GM12892 (cell line): ENCODE results near the gene WDR27.

Source experiments
- DNase-seq: peaks from one replicate; pipeline ENCODE4 v3.0.0; 2011; ENCODE audit not compliant: insufficient read length
- FAIRE-seq: peaks from 2 replicates; lab custom pipeline; 2011; peaks lifted over from hg19 to GRCh38; lab: Jason Lieb, UNC
- POLR2A ChIP-seq: IDR thresholded peaks from 2 replicates; pipeline ENCODE4 v1.6.1; 2011; ENCODE audit warnings: low read depth, low read length, control low read depth
- POLR2AphosphoS5 ChIP-seq: IDR thresholded peaks from 2 replicates; pipeline ENCODE4 v1.6.1; 2011; ENCODE audit warnings: low read depth, low read length, control low read depth
- TAF1 ChIP-seq: IDR thresholded peaks from 2 replicates; pipeline ENCODE4 v1.6.1; 2011; ENCODE audit warnings: low read depth, mild to moderate bottlenecking, control low read depth, low read length, borderline replicate concordance

WDR27 gene

DNA sequence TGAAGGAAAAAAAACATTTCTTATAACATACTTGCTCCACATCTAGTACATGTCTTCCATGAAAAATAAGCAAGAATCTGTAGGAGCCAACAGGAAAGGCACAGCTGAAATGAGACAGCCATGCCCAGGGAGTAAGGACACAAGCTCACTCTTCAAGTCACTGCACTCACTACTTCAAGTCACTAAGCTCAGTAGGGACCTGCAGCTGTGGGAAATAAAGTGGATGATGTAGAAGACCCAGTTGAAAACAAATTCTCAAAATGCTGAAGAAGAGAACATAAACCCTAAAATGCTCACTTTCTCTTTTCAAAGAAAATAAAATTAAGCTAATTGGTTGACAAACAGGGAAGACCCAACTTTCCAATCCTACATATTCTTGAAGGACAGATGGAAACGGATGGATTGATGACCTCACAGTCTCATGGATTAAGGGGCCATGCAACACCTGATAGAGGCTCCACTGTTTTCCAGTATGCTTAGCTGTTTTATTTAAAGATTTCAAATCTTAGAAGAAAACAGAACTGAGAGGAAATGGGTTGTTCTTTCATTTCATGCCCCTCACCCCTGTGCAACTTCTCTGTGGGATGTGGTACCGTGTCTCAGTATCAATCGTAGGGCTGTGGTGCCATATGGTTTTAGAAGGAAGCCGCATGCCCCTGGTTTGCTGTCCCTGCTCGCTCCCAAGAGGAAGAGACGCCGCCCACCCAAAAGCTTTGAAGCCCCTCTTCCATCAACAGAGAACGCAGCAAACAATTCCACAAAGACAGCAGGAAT lies 133.3 kb downstream of the WDR27 start:
- no peak for TF ChIP-seq POLR2AphosphoS5
- TF ChIP-seq TAF1 = no peak
- DNase-seq (no peak), FAIRE-seq (no peak)

DNA sequence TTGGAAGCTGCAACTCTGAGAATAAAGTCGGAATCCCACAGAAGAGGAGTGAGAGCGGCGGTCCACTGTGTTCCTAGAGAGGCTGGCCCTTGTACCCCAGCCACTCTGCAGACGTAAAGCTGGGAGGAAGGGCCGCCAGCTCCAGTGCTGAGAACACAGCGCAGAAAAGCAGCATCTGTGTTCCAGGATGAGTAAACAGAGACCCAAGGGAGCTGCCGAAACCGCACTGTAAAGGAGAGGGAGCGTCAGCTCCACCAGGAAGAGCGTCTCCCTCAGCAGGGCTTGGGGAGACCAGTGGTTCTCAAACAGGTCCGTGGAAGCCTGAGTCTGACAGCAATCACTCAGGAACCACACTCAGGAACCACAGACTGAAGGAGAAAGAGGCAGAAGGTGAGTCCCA lies 134.0 kb downstream of the WDR27 start:
- TF ChIP-seq POLR2A = no peak
- TF ChIP-seq POLR2AphosphoS5 = no peak
- TF ChIP-seq TAF1 = no peak
- DNase-seq (no peak), FAIRE-seq (no peak)

DNA sequence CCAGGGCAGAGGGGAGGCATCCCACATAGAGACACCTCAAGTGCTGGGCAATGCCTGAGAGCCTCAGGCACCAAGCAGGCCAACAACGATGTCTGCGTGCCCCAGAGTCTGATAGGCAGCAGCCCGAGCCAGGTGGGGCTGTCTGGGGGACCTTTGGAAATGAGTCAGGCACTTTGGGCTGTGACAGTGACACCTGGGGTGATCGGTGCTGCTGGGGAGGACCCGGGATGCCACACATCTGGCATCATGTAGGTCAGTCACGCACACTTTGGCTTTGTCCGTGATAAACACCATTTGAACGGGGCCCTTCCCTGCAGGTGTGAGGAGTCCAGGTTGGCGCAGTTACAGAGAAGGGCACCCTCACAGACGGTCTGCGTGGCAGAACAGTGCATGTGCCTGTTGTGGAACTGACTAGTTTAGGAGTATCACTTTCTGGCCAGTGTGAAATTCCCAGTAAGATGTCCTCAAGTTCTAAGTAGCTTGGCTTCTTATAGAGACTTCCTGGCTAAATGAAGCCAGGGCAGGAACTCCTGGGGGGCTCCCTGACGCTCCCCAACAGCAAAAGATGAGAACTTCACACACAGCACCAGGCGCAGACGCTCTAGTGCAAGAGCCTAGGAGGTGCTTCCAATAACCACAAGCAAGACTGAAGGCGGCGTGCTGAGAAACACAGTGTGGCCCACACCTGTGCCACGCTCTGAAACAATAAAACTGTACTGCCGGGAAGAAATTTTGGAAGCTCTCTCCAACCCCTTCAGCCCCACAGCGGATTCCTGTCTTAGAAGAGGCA lies 134.7 kb downstream of the WDR27 start:
- TF ChIP-seq POLR2AphosphoS5 (no peak), TAF1 (no peak), POLR2A (no peak)
- no peak for FAIRE-seq
- DNase-seq = no peak

DNA sequence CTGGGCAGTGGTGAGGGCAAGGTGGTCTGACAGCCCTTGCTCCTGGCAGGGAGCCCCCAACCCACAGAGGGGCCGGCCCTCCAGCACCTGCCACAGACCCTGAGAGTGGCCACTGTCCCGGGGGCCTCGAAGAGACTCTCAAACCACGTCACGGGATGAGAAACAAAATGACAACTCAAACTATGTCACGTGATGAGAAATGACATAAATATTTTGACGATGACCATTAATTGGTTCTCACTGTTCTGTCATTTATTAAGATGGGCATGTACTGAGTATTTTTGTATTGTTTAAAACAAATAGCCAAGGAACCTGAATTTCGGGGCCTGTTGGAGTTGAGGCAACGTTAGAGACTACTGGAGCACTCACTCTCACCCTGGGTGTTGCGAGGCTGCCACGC lies 135.5 kb downstream of the WDR27 start:
- TF ChIP-seq TAF1 = no peak
- TF ChIP-seq POLR2AphosphoS5 = no peak
- TF ChIP-seq POLR2A = no peak
- DNase-seq (no peak), FAIRE-seq (no peak)

DNA sequence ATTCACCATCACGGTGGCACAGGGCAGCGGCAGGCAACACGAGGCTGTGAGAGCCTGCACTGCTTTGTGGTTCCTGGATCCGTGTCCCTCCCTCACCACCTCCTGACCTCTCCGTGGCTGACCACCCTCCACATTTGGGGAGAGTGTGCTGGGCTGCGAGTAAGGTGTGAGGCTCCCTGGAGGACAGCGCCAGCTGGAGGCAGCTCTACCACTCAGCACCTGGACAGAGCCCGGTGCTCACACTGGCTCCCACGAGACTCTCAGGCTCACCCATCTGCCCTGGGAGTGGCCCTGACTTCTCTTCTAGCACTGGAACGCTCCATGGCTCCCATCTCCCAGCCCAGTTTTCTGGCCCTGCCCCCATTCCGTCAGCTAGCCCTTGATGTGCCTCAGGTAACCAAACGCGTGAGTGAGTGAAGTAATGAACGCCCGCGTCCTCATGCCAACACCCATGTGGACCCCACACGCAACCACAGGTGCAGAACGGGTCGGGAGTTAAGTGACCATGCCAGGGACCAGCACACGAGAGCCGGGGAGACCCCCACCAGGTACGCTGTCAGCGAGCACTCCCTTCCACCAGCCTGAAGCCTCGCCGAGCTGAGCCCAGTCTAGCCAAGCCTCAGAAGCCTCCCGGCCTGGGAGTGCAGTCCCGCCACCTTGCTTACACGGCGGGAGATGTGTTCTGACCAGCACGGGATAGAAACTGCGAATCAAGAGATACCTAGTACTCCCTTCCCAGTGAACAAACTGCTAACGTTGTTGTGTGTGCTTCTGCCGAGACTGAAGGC lies 137.2 kb downstream of the WDR27 start:
- DNase-seq (no peak), FAIRE-seq (no peak)
- TF ChIP-seq TAF1 (no peak), POLR2A (no peak), POLR2AphosphoS5 (no peak)

DNA sequence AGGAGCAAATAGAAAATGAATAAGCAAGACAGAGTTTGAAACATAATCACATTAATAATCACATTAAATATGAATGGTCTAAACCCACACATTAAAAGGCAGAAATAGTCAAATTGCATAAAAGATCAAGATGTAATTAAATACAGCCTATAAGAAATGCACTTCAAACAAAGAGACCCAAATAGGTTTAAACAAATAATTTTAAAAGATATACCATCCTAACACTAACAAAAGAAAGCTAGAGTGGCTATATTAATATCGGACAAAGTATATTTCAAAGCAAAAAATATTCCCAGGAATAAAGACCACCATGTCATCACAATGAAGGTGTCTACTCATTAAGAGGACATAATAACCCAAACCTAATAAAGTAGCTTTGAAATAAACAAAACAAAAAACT lies 140.2 kb downstream of the WDR27 start:
- TF ChIP-seq POLR2A (no peak), TAF1 (no peak), POLR2AphosphoS5 (no peak)
- FAIRE-seq (no peak), DNase-seq (no peak)

DNA sequence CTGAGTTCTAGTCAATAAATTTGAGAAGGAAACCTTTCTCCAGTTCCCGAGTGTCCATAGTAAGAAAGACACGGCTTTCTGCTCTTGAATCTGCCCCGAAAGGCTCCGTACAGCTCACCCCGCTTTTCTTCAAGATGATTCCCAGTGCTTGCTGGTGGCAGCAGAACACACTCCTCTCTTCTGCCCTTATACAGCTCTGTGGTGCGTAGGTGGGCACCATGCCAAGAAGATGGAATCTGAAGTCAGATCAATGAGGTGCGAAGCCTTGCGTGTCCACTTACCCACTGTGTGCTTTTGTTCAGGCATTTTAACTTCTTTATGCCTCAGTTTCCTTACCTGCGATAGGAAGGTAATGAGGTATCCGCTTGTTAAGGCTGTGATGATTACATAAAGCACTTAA lies 142.2 kb downstream of the WDR27 start:
- no peak for TF ChIP-seq TAF1
- no peak for TF ChIP-seq POLR2A
- no peak for TF ChIP-seq POLR2AphosphoS5
- DNase-seq = no peak
- no peak for FAIRE-seq

DNA sequence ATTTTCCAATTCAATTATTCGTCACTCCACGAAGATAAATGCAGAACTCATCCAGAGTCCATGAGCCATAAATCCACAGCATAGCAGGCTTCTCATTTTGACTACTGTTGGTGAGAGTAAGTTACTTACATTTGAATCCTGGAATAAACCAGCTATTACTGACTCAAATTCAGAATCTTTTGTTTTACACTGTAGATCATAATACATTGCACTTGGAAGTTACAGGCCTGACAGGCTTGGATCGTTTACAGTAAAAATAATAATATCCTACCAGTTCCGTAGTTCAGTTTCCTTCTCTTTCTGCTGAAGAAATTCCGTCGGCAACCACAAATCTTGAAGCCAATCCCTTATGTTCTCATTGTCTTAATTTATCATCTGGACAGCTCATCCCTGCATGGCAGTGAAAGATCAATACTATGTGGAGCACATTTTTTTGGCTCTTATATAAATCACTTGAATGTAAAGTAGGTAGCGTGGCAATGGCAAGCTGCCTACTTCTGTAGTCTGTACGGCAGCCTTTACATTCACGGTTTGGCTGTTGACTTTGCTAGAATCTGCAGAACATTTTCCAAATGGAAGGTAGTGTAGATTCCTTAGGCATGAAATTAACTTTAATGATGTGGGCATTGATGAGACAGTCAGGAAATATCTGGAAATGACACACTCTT lies 142.9 kb downstream of the WDR27 start:
- no peak for DNase-seq
- FAIRE-seq = no peak
- TF ChIP-seq POLR2A (no peak), POLR2AphosphoS5 (no peak), TAF1 (no peak)

DNA sequence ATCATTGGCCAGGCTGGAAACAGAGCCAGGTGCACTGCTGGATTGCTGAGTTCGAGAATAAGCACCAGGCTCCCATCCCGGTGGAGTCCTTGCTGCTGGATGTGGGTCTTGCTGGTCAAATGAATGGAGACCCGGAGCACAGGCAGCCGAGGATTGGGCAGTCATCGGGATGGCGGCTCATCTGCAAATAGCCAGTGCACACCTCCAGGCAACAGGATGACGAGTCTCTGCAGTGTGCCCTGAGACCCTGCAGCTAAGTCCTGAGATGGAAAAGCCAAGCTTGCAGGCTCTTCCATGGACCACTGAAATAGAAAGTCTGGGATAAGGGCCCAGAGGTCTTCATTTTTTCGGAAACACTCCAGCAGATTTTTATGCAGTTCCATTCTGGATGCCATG lies 143.5 kb downstream of the WDR27 start:
- DNase-seq (no peak), FAIRE-seq (no peak)
- TF ChIP-seq POLR2A = no peak
- no peak for TF ChIP-seq TAF1
- TF ChIP-seq POLR2AphosphoS5 = no peak

DNA sequence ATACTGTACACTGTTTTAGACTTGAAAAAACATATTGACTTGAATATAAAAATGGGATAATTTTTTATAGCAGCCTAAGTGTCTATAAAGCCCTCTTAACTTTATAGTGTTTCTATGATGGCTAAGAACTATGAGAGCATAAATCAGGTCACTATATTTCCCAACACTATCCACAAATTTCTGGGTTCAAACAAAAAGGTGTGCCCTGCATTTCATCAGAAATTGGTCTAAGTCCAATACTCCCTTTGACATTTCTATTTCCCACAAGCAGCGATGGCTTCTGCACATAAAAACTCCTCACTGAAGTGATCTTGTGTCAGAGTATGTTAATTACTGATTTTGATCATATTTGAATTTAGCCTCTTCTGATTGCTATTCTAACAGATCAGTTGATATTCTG lies 143.9 kb downstream of the WDR27 start:
- no peak for FAIRE-seq

More for the DNA sequence above, 143.9 kb downstream of the WDR27 start:
- no peak for DNase-seq
- TF ChIP-seq TAF1 (no peak), POLR2A (no peak), POLR2AphosphoS5 (no peak)
